Measurements from ENCODE around the gene KRTAP4-1.
A peak's percentile ranks its signal among the peaks of the same experiment; 100 is the strongest.
"Not testable (repeated sequence)": the region's sequence is repeated elsewhere in the genome, so short reads cannot be mapped to it uniquely, and the experiment has no call there.

Gene KRTAP4-1

GRCh38 chr17:41171886-41172285, 12.8 kb downstream of the KRTAP4-1 start:
- DNase-seq (ENCODE audit: low spot score): no peak

- DNase-seq (ENCODE audit: low spot score): no peak
Observed at GRCh38 chr17:41168121-41168520, 16.6 kb downstream of the KRTAP4-1 start, which contains the start of gene KRTAP4-3. Gene KRTAP4-3 (minus strand): TSS chr17:41168221. CDS start chr17:41168172, 49 bp downstream.

GRCh38 chr17:41167561-41167960, 17.1 kb downstream of the KRTAP4-1 start:
- DNase-seq (ENCODE audit: low spot score): no peak

DNA sequence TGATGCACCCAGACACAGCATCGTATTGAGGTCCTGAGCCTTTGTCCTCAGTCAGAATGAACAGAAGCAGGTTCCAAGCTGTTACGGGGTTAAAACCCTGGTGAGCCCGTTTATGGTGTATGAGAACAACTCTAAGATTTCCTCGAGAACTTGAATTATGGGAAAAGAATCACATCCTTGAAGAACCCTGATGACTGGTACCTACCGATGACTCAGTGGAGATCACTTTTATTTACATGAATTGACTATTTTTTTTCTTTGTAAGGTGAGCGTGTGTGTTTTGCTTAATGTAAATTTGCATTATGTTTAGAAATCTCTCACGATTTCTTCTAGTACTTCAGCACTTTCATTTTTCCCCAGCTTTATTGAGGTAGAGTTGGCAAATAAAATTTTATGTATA, 20.9 kb downstream of the KRTAP4-1 start:
- DNase-seq (ENCODE audit: low spot score): no peak

DNA sequence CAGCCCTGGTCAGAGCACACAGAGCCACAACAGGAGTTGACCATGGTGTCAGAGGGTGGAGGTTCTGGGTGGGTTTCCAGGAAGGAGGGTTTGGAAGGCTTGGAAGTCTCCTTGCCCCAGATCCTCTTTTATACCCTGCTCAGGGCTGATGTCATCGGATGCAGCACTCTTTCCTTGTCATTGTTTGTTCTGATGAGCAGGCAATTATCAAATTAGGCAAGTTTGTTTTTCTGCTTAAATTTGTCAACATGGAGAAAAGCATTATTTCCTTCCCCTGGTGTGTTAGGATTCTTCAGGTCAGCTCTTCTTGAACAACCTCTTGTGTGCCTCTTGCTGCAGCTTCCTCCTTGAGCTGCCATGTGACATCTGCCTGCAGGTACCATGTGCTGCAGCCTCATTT, 24.1 kb downstream of the KRTAP4-1 start, which contains the start of gene KRTAP4-4:
TSS of gene KRTAP4-4 (minus strand) at position 101 of the 400 bp plus-strand sequence. CDS start at position 44, 57 bp downstream.
- no peak for DNase-seq (ENCODE audit: low spot score)

- DNase-seq (ENCODE audit: low spot score): not testable (repeated sequence)
Observed at GRCh38 chr17:41160190-41160589, 24.5 kb downstream of the KRTAP4-1 start.

GRCh38 chr17:41153856-41154255, 30.9 kb downstream of the KRTAP4-1 start:
- DNase-seq (ENCODE audit: low spot score): peak; percentile 51

GRCh38 chr17:41151525-41151924, 33.2 kb downstream of the KRTAP4-1 start:
- DNase-seq (ENCODE audit: low spot score): no peak

GRCh38 chr17:41150026-41150425, 34.7 kb downstream of the KRTAP4-1 start:
- DNase-seq (ENCODE audit: low spot score): no peak

DNA sequence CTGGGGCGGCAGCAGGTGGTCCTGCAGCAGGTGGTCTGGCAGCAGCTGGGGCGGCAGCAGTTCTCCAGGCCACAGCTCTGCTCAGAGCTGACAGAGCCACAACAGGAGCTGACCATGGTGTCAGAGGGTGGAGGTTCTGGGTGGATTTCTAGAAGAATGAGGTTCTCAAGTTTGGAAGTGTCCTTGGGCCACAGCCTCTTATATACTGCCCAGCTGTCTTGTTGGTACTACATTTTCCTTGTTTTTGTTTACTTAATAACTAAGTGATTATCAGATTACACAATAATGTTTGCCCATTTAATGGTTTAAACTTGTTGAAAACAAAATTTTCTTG, 35.1 kb downstream of the KRTAP4-1 start, which contains the start of gene KRTAP4-5:
TSS of gene KRTAP4-5 (minus strand) at position 174 of the 334 bp plus-strand sequence. CDS start at position 116, 58 bp downstream.
- no peak for DNase-seq (ENCODE audit: low spot score)

GRCh38 chr17:41148971-41149651, 35.6 kb downstream of the KRTAP4-1 start:
- not testable (repeated sequence) for DNase-seq (ENCODE audit: low spot score)

DNA sequence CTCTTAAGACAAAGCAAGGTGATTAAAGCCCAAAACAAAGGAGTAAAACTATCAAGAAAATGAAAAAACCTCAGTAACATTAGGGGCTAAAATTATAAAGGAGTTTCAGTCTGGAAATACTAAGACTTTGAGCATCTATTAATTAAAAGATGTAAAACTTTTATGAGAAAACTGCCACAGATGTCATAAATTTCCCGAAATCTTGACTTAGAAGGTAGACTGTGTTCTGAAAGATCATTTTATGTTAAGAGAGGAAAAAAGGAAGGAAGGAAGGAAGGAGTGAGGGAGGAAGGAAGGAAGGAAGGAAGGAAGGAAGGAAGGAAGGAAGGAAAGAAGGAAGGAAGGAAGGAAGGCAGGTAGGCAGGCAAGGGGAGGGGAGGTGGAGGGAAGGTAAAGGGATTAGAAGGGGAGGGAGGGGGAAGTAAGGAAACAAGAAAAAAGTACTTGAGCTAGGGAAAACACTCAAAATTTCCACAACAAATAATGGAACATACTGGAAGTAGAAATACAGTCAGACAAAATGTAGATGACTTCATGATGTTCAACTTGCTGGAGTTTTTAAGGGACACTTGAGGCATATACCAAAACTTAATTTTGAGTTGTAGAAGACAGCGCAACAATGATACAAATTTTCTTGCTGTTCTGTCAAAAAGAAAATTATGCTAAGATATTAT, 37.0 kb downstream of the KRTAP4-1 start:
- DNase-seq (ENCODE audit: low spot score): no peak

DNA sequence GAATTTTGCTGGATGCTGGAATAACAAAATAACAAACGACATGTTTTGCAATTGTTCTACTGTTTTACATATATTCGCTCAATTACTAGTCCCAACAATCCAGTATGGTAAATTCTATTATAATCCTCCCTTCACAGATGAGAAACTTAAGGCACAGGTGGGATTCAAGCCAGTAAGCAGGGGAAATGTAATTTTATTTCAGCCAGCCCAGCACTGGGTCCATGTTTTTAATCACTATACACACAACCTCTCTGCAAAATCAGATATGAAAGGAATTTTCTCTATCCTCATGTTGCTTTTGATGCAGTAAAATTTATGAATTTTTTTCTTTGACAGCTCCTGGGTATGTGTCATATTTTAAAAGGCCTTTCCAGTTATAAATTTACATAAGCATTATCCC, 39.5 kb downstream of the KRTAP4-1 start:
- no peak for DNase-seq (ENCODE audit: low spot score)

GRCh38 chr17:41144846-41145245, 39.9 kb downstream of the KRTAP4-1 start:
- no peak for DNase-seq (ENCODE audit: low spot score)

DNA sequence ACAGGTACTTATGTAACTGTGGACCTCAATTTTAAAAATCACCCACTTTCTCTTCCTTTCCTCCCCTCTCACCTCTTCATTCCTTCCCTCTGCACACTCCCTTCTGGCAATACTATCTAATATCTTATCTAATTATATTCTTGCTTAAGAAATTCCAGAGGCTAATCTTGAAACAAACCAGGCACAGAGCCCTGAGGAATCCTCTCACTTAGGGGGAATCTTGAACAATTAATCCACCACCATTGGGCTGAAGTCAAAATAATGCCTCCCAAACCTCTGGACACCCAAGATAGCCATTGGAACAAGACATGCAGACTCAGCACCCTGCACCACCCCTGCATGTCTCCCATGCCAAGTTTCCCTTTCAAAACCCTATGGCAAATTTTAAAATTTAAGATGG, 43.4 kb downstream of the KRTAP4-1 start:
- DNase-seq (ENCODE audit: low spot score): no peak

DNA sequence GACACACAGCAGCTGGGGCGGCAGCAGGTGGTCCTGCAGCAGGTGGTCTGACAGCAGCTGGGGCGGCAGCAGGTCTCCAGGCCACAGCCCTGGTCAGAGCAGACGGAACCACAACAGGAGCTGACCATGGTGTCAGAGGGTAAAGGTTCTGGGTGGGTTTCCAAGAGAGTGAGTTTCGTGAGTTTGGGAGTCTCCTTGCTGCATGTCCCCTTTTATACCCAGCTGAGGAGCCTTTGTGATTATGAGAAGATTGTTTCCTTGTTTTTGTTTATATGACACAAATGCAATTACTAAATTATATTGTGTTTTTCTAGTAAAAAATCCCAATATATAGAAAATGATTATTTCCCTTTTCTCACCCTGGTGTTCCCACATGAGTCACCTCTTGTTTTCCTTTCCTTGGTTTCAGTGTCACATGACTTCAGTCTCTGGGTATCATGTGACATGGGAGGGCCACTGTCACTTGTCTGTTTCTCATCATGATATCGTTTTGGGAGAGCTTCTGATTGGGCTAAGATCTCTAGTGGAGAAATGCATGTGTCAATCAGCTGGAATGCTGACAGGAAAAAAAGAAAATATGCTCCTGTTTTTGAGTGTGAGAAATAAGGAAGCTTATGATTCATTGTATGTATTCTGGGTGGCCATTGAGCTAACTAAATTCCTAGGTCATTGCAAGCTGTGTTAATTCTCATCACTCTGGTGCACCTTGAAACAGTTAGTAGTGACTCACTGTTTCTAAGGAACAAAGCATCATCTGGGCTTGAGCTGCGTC, 44.2 kb downstream of the KRTAP4-1 start, which contains the start of gene KRTAP4-6:
TSS of gene KRTAP4-6 (minus strand) at position 185 of the 772 bp plus-strand sequence. CDS start at position 128, 57 bp downstream.
- no peak for DNase-seq (ENCODE audit: low spot score)

DNA sequence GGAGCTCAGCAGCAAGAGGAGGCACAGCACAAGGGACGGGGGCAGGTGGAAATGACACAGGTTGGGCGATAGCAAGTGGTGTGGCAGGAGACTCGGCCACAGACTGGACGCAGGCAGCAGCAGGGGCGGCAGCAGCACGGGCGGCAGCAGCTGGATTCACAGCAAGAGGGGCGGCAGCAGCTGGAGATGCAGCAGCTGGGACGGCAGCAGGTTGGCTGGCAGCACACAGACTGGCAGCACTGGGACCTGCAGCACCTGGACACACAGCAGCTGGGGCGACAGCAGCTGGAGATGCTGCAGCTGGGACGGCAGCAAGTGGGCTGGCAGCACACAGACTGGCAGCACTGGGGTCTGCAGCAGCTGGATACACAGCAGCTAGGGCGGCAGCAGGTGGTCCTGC, 44.8 kb downstream of the KRTAP4-1 start:
- DNase-seq (ENCODE audit: low spot score): not testable (repeated sequence)
